SK-N-SH treated with all-trans-retinoic acid at 6 μM for 48 hours (cell line): ENCODE data around the gene CD177.

Source experiments
- CSDC2 ChIP-seq: fragments of 250-450 bp; sonication (Bioruptor Pico); IDR thresholded peaks from 2 replicates; pipeline ENCODE4 v1.5.0; 2020; ENCODE audit warnings: mild to moderate bottlenecking, moderate library complexity
- TCF4 ChIP-seq: fragments of 250-450 bp; sonication (Bioruptor Pico); IDR thresholded peaks from 2 replicates; pipeline ENCODE4 v1.8.0; 2021; ENCODE audit warnings: mild to moderate bottlenecking, moderate library complexity, borderline replicate concordance
- TOX ChIP-seq: fragments of 250-450 bp; sonication (Bioruptor Pico); IDR thresholded peaks from 2 replicates; pipeline ENCODE4 v1.8.0; 2021; ENCODE audit warnings: mild to moderate bottlenecking, moderate library complexity, borderline replicate concordance
- TF ChIP-seq, protein P1 (sequence below): fragments of 250-450 bp; sonication (Bioruptor Pico); IDR thresholded peaks from 2 replicates; pipeline ENCODE4 v1.8.0; 2021; ENCODE audit warnings: low read depth, mild to moderate bottlenecking, moderate library complexity, borderline replicate concordance

DNA sequence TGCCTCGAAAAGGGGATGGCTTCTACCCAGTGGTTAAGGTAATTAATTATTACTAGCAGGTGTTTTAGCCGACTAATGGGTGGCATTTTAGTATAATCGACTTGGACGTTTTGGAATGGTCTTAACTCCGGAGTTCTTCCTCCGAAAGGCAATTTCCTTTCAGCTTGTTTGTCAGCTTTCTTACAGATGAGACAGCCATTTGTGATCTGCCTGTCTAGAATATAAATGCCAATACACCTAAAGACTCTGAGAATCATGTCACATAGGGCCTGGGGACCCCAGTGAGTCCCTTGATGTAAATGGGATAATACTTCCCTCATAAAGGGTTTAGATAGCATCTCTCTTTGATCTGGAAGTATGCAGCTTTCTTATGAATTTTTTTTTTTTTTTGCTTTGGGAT, 42.2 kb upstream of the CD177 start:
- no peak for TF ChIP-seq CSDC2 (CRISPR knock-in tag)
- TF ChIP-seq, protein P1, sequence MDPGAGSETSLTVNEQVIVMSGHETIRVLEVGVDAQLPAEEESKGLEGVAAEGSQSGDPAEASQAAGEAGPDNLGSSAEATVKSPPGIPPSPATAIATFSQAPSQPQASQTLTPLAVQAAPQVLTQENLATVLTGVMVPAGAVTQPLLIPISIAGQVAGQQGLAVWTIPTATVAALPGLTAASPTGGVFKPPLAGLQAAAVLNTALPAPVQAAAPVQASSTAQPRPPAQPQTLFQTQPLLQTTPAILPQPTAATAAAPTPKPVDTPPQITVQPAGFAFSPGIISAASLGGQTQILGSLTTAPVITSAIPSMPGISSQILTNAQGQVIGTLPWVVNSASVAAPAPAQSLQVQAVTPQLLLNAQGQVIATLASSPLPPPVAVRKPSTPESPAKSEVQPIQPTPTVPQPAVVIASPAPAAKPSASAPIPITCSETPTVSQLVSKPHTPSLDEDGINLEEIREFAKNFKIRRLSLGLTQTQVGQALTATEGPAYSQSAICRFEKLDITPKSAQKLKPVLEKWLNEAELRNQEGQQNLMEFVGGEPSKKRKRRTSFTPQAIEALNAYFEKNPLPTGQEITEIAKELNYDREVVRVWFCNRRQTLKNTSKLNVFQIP (CRISPR knock-in tag) = no peak
- TF ChIP-seq TCF4 (CRISPR knock-in tag) = no peak
- TF ChIP-seq TOX (CRISPR knock-in tag) = no peak
